Psoas muscle (tissue), 8 donors: ENCODE results near the gene TMEM100. TPM values are rescaled to one million over a fixed set of nuclear protein-coding genes. Genes with fewer than 3 reads are reported as not detected.

Experiments
- ATAC-seq, 4 donors: fragments of 200-7000 bp; cut with Tn5 transposase; one replicate each; pipeline ENCODE4 v1.9.1; 2020; ENCODE audit warnings: moderate library complexity in 3 of 4, mild to moderate bottlenecking in 2 of 4
- DNase-seq, 2 donors: peaks; one replicate each; pipeline ENCODE4 v3.0.0-alpha.2; 2020
- H3K27ac ChIP-seq: fragments of 200-600 bp; one replicate; pipeline ENCODE4 v1.8.0; 2022
- H3K27me3 ChIP-seq, 3 donors: fragments of 200-600 bp in 1 of 3; one replicate each; pipeline versions ENCODE4 v1.6.1 to v1.8.0; 2013 to 2022; ENCODE audit warnings: low read length in 2 of 3, mild to moderate bottlenecking in 2 of 3, moderate library complexity in 1 of 3; ENCODE audit not compliant: insufficient read depth in 3 of 3
- H3K36me3 ChIP-seq, 2 donors: fragments of 200-600 bp in 1 of 2; one replicate each; pipeline versions ENCODE4 v1.6.1 to v1.8.0; 2013 to 2022; ENCODE audit warnings: low read depth in 1 of 2, mild to moderate bottlenecking in 1 of 2, moderate library complexity in 1 of 2; ENCODE audit not compliant: insufficient read depth in 1 of 2
- H3K4me1 ChIP-seq: fragments of 200-600 bp; one replicate; pipeline ENCODE4 v1.8.0; 2022
- H3K4me3 ChIP-seq: fragments of 200-600 bp; one replicate; pipeline ENCODE4 v1.8.0; 2022; ENCODE audit warnings: mild to moderate bottlenecking
- H3K9me3 ChIP-seq: fragments of 200-600 bp; one replicate; pipeline ENCODE4 v1.8.0; 2022
- WGBS, 3 donors: extraction: QIAGEN DNeasy Blood & Tissue Kit; methylation state at CpG; one replicate each; pipeline versions ENCODE4 v1.1.6 to v1.1.7; 2013; 5-methylcytosine and 5-hydroxymethylcytosine counted together
- intact Hi-C, 2 donors: fragments of 100-400 bp; cut with DNase I; formaldehyde crosslinking; loops; one replicate each; pipeline versions ENCODE4 v1.11.0 to v1.14.2; 2022
- polyA plus RNA-seq, 3 donors: library from polyadenylated mRNA; stranded (reverse); fragments of 200-250 nt; gene quantifications; one replicate each; pipeline ENCODE4 v1.2.3, GENCODE V29; 2013
- total RNA-seq, 4 donors: library from RNA; stranded (reverse); fragmentation: NEBNext Ultra II Directional in 2 of 4; extraction: Animal tissue kit (Norgen Biotek cat#: 25700) in 2 of 4; gene quantifications; one replicate each; pipeline versions ENCODE4 v1.2.1 to v1.2.4, GENCODE V29; 2021 to 2023
- TF ChIP-seq, protein P1 (sequence below): fragments of 200-600 bp; IDR thresholded peaks from one replicate; pipeline ENCODE4 v1.8.0; 2022; ENCODE audit warnings: antibody characterized with exemption
- donor health status: healthy with polysubstance abuse.
- donor health status: DM: no; HTN: no; CAD: no; lungs with moderate emphysema.
- donor health status: Bipolar disorder and iron deficiency.
- donor health status: healthy.
- donor health status: DM: yes; HTN: yes; CAD: no.
- donor health status: DM: no; HTN: no; CAD: no.
- donor health status: DM: no; HTN: no; CAD: no.
- donor health status: DM: yes; HTN: yes; CAD: no.

Gene TMEM100
- total and polyA plus RNA-seq, 7 donors = 2.3 to 79.9 (median 7.3) TPM

- ATAC-seq = peak in 2 of 4 donors; percentile 20 to 22
- Histone ChIP-seq H3K4me3 (no peak overlapping the region), H3K27ac (peak overlapping the region; percentile 65), H3K27me3 (no peaks in the 10 kb centered on the region), H3K9me3 (no peaks in the 10 kb centered on the region), H3K36me3 (peaks cover 8 to 54% of the 10 kb centered on the region in 2 donors), H3K4me1 (peaks cover 13% of the 10 kb centered on the region)
- no peak for DNase-seq
- TF ChIP-seq, protein P1, sequence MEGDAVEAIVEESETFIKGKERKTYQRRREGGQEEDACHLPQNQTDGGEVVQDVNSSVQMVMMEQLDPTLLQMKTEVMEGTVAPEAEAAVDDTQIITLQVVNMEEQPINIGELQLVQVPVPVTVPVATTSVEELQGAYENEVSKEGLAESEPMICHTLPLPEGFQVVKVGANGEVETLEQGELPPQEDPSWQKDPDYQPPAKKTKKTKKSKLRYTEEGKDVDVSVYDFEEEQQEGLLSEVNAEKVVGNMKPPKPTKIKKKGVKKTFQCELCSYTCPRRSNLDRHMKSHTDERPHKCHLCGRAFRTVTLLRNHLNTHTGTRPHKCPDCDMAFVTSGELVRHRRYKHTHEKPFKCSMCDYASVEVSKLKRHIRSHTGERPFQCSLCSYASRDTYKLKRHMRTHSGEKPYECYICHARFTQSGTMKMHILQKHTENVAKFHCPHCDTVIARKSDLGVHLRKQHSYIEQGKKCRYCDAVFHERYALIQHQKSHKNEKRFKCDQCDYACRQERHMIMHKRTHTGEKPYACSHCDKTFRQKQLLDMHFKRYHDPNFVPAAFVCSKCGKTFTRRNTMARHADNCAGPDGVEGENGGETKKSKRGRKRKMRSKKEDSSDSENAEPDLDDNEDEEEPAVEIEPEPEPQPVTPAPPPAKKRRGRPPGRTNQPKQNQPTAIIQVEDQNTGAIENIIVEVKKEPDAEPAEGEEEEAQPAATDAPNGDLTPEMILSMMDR = no peak
- intact Hi-C loops = loop anchor here in 1 of 2 donors (2.0 kb wide), 1 partner anchor 56 kb away; no protein-coding TSS in a partner anchor
Measured at GRCh38 chr17:55768936-55769624, 46.4 kb upstream of the TMEM100 start.

DNA sequence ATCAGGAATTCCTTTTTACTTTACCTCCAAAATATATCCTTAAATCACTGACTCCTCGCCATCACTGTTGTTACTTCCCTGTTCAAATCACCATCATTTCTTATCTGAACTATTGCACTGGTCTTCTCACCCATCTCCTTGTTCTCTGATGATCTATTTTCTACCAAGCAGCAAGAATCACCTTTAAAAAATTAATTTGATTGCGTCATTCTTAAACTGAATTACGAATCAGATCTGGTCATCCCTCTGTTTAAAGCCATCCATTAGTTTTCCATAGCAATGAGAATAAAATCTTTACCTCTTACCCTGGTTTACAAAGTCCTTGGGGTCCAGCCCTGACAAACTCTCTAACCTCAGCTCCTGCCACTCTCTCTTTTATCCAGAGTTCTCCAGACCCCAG, 42.8 kb upstream of the TMEM100 start:
- peaks cover 3 to 21% of the 10 kb centered on the region in 2 donors for H3K36me3 ChIP-seq
- H3K9me3 ChIP-seq = no peaks in the 10 kb centered on the region
- TF ChIP-seq, protein P1 = no peak
- intact Hi-C loops = no loop called here
- peaks cover 26% of the 10 kb centered on the region for H3K4me1 ChIP-seq
- H3K4me3 ChIP-seq = no peak overlapping the region
- 93 to 96% (median 94%) methylated on average over 3 of the region's 3 CpGs for WGBS, 3 donors
- ATAC-seq = no peak
- H3K27ac ChIP-seq = no peak overlapping the region
- no peaks in the 10 kb centered on the region for H3K27me3 ChIP-seq
- DNase-seq = no peak

GRCh38 chr17:55764610-55765009, 41.9 kb upstream of the TMEM100 start:
- Histone ChIP-seq H3K9me3 (no peaks in the 10 kb centered on the region), H3K4me1 (peaks cover 23% of the 10 kb centered on the region), H3K36me3 (peaks cover 3 to 21% of the 10 kb centered on the region in 2 donors), H3K27ac (no peak overlapping the region), H3K4me3 (no peak overlapping the region), H3K27me3 (no peaks in the 10 kb centered on the region)
- TF ChIP-seq, protein P1 = no peak
- intact Hi-C loops = no loop called here
- ATAC-seq (no peak), DNase-seq (no peak)
- 90 to 93% (median 93%) methylated on average over 4 of the region's 4 CpGs for WGBS, 3 donors

GRCh38 chr17:55763856-55764255, 41.2 kb upstream of the TMEM100 start:
- Histone ChIP-seq H3K4me1 (peaks cover 28% of the 10 kb centered on the region), H3K36me3 (peaks cover 3 to 15% of the 10 kb centered on the region in 2 donors), H3K27ac (no peak overlapping the region), H3K9me3 (no peaks in the 10 kb centered on the region), H3K4me3 (no peak overlapping the region), H3K27me3 (no peaks in the 10 kb centered on the region)
- TF ChIP-seq, protein P1 = no peak
- 62 to 67% (median 65%) methylated on average over 6 of the region's 6 CpGs for WGBS, 3 donors
- DNase-seq (no peak), ATAC-seq (no peak)
- intact Hi-C loops = no loop called here
